CD4-positive, alpha-beta T cell (primary cell): ENCODE measurements around the gene PTPRT. TPM values are rescaled to one million over a fixed set of nuclear protein-coding genes. Genes with fewer than 3 reads are reported as not detected.

Source experiments
- ATAC-seq: fragments of 200-7000 bp; cut with Tn5 transposase; one replicate; pipeline ENCODE4 v1.10.0; 2022; ENCODE audit warnings: mild to moderate bottlenecking; ENCODE audit not compliant: poor library complexity
- CTCF ChIA-PET: fragments of 350-600 bp; sonication (Branson Sonifier 250); formaldehyde crosslinking; loops from one replicate; lab custom pipeline; 2021; ENCODE audit warnings: antibody characterized with exemption, inconsistent platforms; lab: Charles Lee
- POLR2A ChIA-PET: fragments of 350-600 bp; sonication (Branson Sonifier 250); formaldehyde crosslinking; loops from one replicate; lab custom pipeline; 2021; ENCODE audit warnings: antibody characterized with exemption, inconsistent platforms; lab: Charles Lee
- DNase-seq, 14 experiments: peaks; one replicate each; pipeline ENCODE4 v3.0.0-alpha.2; 2013 to 2020; ENCODE audit warnings: mixed read lengths in 2 of 14
- H3K27ac ChIP-seq, 2 donors: one replicate each; pipeline versions ENCODE4 v1.5.1 to v1.7.0; 2013; ENCODE audit warnings: low read length in 2 of 2, low read depth in 1 of 2, mild to moderate bottlenecking in 1 of 2
- H3K27me3 ChIP-seq, 2 experiments: 1 replicate in 1 of 2; 2 replicates in 1 of 2; pipeline versions ENCODE4 v1.6.1 to v1.7.0; 2013; ENCODE audit warnings: low read length in 2 of 2, control low read depth in 1 of 2, mild to moderate bottlenecking in 1 of 2, moderate library complexity in 1 of 2; ENCODE audit not compliant: insufficient read depth in 2 of 2, control insufficient read depth in 1 of 2
- H3K36me3 ChIP-seq: one replicate; pipeline ENCODE4 v1.6.1; 2013; ENCODE audit warnings: low read length, control low read depth; ENCODE audit not compliant: insufficient read depth
- H3K4me1 ChIP-seq: one replicate; pipeline ENCODE4 v1.6.1; 2013; ENCODE audit warnings: low read length, control low read depth; ENCODE audit not compliant: insufficient read depth
- H3K4me3 ChIP-seq: one replicate; pipeline ENCODE4 v1.5.1; 2013; ENCODE audit warnings: mild to moderate bottlenecking, low read length, moderate library complexity
- H3K9me3 ChIP-seq, 2 experiments: 1 replicate in 1 of 2; 2 replicates in 1 of 2; pipeline versions ENCODE4 v1.6.1 to v1.7.0; 2013; ENCODE audit warnings: low read length in 2 of 2, mild to moderate bottlenecking in 2 of 2, control low read depth in 1 of 2, moderate library complexity in 1 of 2; ENCODE audit not compliant: control insufficient read depth in 1 of 2, insufficient read depth in 1 of 2
- H3K27ac Mint-ChIP-seq: one replicate; pipeline ENCODE4 v1.8.0; 2020; ENCODE audit warnings: mixed read lengths
- H3K27me3 Mint-ChIP-seq: one replicate; pipeline ENCODE4 v1.8.0; 2021; ENCODE audit warnings: mixed read lengths
- H3K36me3 Mint-ChIP-seq: one replicate; pipeline ENCODE4 v1.8.0; 2021; ENCODE audit warnings: low read depth, mixed read lengths
- H3K4me1 Mint-ChIP-seq: one replicate; pipeline ENCODE4 v1.8.0; 2021; ENCODE audit warnings: low read depth, mixed read lengths
- H3K4me3 Mint-ChIP-seq: one replicate; pipeline ENCODE4 v1.8.0; 2020; ENCODE audit warnings: mild to moderate bottlenecking, mixed read lengths
- H3K9me3 Mint-ChIP-seq: one replicate; pipeline ENCODE4 v1.8.0; 2020; ENCODE audit warnings: mixed read lengths
- intact Hi-C, 2 experiments: fragments of 100-400 bp; cut with DNase I in 1 of 2; cut with micrococcal nuclease in 1 of 2; formaldehyde crosslinking; loops; one replicate each; pipeline versions ENCODE4 v1.15.1 to v1.9.0; 2023 to 2025; cut with DNase I, micrococcal nuclease
- total RNA-seq, 174 experiments: library from RNA in 2 of 174; stranded (reverse) in 2 of 174; gene quantifications; one replicate each; pipeline ENCODE4 v1.2.3 and lab custom pipeline; 2021 to 2026
- TF ChIP-seq, protein P1 (sequence below): fragments of 200-600 bp; IDR thresholded peaks from one replicate; pipeline ENCODE4 v1.8.0; 2022; ENCODE audit warnings: antibody characterized with exemption, mild to moderate bottlenecking

Gene PTPRT
- total RNA-seq, 2 experiments from 2014 or later = not detected

GRCh38 chr20:42083280-42083679 is 1106.4 kb downstream of the PTPRT start:
- Mint-ChIP-seq H3K4me3 (no peak overlapping the region), H3K36me3 (no peaks in the 10 kb centered on the region), H3K27ac (no peak overlapping the region), H3K9me3 (no peaks in the 10 kb centered on the region), H3K27me3 (no peaks in the 10 kb centered on the region), H3K4me1 (no peaks in the 10 kb centered on the region)
- H3K36me3 ChIP-seq = no peaks in the 10 kb centered on the region
- TF ChIP-seq, protein P1, sequence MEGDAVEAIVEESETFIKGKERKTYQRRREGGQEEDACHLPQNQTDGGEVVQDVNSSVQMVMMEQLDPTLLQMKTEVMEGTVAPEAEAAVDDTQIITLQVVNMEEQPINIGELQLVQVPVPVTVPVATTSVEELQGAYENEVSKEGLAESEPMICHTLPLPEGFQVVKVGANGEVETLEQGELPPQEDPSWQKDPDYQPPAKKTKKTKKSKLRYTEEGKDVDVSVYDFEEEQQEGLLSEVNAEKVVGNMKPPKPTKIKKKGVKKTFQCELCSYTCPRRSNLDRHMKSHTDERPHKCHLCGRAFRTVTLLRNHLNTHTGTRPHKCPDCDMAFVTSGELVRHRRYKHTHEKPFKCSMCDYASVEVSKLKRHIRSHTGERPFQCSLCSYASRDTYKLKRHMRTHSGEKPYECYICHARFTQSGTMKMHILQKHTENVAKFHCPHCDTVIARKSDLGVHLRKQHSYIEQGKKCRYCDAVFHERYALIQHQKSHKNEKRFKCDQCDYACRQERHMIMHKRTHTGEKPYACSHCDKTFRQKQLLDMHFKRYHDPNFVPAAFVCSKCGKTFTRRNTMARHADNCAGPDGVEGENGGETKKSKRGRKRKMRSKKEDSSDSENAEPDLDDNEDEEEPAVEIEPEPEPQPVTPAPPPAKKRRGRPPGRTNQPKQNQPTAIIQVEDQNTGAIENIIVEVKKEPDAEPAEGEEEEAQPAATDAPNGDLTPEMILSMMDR = no peak
- H3K27me3 ChIP-seq = no peaks in the 10 kb centered on the region
- no peaks in the 10 kb centered on the region for H3K4me1 ChIP-seq
- peaks cover 0 to 20% of the 10 kb centered on the region in 2 experiments for H3K9me3 ChIP-seq
- intact Hi-C loops = no loop called here
- ChIA-PET CTCF (no interaction called here), POLR2A (no interaction called here)
- no peak for ATAC-seq
- no peak overlapping the region for H3K27ac ChIP-seq
- DNase-seq = no peak
- H3K4me3 ChIP-seq = no peak overlapping the region

GRCh38 chr20:42082611-42083010 is 1107.1 kb downstream of the PTPRT start:
- peaks cover 0 to 19% of the 10 kb centered on the region in 2 experiments for H3K9me3 ChIP-seq
- H3K36me3 ChIP-seq = no peaks in the 10 kb centered on the region
- no peaks in the 10 kb centered on the region for H3K4me1 ChIP-seq
- no peak for ATAC-seq
- H3K4me3 ChIP-seq = no peak overlapping the region
- H3K4me3 Mint-ChIP-seq = no peak overlapping the region
- H3K36me3 Mint-ChIP-seq = no peaks in the 10 kb centered on the region
- no peaks in the 10 kb centered on the region for H3K27me3 Mint-ChIP-seq
- no peaks in the 10 kb centered on the region for H3K27me3 ChIP-seq
- DNase-seq = no peak
- H3K27ac ChIP-seq = no peak overlapping the region
- CTCF ChIA-PET = no interaction called here
- intact Hi-C loops = no loop called here
- POLR2A ChIA-PET = no interaction called here
- no peaks in the 10 kb centered on the region for H3K9me3 Mint-ChIP-seq
- H3K27ac Mint-ChIP-seq = no peak overlapping the region
- TF ChIP-seq, protein P1 = no peak
- no peaks in the 10 kb centered on the region for H3K4me1 Mint-ChIP-seq

- intact Hi-C loops = no loop called here
- POLR2A ChIA-PET = no interaction called here
- no peak for ATAC-seq
Observed at GRCh38 chr20:42080956-42081355, 1108.8 kb downstream of the PTPRT start.

More at GRCh38 chr20:42080956-42081355, 1108.8 kb downstream of the PTPRT start:
- no peak for DNase-seq
- Histone ChIP-seq H3K27me3 (no peaks in the 10 kb centered on the region), H3K27ac (no peak overlapping the region), H3K36me3 (no peaks in the 10 kb centered on the region), H3K4me3 (no peak overlapping the region), H3K9me3 (peaks cover 0 to 19% of the 10 kb centered on the region in 2 experiments), H3K4me1 (no peaks in the 10 kb centered on the region)
- CTCF ChIA-PET = no interaction called here
- no peaks in the 10 kb centered on the region for H3K36me3 Mint-ChIP-seq
- H3K9me3 Mint-ChIP-seq = no peaks in the 10 kb centered on the region
- H3K27ac Mint-ChIP-seq = no peak overlapping the region
- H3K27me3 Mint-ChIP-seq = no peaks in the 10 kb centered on the region
- no peak overlapping the region for H3K4me3 Mint-ChIP-seq
- H3K4me1 Mint-ChIP-seq = no peaks in the 10 kb centered on the region
- TF ChIP-seq, protein P1 = no peak
